ENCODE measurements around the gene SPDYE6.
"Not testable (repeated sequence)": the region's sequence is repeated elsewhere in the genome, so short reads cannot be mapped to it uniquely, and the experiment has no call there.

SPDYE6 gene

DNA sequence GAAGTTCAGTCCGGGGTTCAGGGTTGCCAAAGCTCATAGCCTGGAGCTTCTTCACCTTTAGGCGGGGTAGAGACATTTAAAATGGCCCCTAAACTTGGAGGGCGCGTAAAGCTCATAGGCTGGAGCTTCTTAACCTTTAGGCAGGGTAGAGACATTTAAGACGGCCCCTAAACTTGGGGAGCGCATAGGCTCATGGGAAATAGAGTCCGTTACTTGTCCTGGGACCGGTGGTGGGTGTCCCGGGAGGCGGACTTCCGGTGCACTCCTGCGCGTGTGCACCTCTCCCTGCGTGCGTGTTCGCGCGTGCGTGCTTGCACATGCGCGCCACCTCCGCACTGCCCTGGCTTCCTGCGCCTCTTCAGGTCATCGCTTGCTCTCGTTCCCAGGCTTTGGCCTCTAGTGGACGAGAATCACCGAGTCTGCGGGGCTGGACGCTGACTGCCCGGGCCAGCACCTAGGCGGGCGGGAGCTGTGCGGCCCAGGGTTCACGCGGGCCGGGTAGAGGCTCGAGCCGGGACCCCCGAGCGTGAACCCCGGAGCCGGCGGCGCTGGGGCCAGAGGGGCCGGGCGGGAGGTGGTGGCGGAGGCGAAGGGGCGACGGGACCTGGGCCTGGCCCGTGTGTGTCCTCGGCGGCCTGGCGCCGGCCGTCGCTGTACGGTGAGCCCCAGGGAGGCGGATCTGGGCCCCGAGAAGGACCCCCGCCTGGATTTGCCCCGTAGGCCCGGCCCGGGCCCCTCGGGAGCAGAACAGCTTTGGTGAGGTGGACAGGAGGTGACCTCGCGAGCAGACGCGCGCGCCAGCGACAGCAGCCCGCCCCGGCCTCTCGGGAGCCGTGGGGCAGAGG, 7.5 kb upstream of the SPDYE6 start:
- peak; percentile 92 for DNase-seq (ENCODE audit: low read depth)

DNA sequence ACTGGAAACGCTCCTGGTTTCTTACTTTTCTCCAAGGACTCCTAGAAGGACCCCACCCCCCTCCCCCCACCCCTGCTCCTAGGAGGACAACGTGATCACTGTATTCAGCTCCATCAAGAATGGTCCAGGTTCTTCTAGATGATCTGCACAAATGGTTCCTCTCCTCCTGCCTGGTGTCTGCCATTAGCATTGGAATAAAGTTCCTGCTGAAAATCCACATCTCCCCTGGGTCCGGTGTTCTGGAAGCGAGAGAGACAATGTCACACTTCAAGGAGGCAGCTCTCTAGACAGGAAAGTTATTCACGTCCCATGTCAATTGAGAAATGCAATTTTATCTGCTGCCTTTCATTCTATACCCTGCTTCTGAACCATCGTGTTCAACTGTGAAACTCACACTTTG, 9.3 kb downstream of the SPDYE6 start:
- not testable (repeated sequence) for DNase-seq (ENCODE audit: low read depth)

DNA sequence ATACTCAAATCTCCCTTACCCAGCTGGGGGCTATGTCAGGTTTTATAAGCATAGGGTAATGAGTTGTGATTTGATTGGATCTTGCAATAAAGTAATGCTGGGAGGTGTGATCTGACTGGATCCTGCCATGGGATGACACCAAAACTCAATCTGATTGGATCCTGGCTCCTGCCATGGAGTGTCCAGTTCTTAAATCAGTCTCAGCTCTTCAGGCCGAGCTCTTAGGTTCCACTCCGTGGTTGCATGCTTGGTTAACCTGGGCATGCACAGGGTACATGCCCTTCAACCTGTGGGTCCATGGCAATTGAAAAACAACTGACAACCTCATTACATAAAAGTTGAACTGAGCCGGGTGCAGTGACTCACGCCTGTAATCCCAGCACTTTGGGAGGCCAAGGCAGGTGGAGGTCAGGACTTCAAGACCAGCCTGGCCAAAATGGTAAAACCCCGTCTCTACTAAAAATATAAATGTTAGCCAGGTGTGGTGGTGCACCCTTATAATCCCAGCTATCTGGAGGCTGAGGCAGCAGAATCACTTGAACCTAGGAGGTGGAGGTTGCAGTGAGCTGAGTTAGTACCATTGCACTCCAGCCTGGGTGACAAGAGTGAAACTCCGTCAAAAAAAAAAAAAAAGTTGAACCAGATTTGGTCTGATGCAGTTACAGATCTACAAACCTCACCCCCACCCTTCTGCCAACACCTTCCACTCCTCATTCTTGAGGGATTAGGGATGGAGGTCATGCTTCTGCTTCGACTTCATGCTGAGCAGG, 15.5 kb downstream of the SPDYE6 start:
- DNase-seq (ENCODE audit: low read depth) = not testable (repeated sequence)

DNA sequence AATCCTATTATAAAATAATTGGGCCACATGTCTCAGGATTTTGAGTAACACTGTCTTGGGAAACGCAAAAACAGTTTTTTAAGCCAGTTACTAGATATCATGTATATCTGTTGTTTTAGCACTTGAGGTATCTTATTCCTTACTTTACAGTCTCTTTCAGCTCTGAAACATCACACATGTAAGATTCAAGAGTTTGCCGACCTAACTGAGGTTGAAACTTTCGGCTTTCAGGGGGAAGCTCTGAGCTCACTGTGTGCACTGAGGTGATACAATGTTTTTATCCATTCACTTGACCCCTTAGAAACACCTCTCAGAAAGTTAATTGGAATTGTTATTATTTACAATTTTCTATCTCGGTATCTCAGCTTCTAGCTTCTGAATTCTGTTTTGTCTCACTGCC, 18.8 kb downstream of the SPDYE6 start:
- not testable (repeated sequence) for DNase-seq (ENCODE audit: low read depth)

DNA sequence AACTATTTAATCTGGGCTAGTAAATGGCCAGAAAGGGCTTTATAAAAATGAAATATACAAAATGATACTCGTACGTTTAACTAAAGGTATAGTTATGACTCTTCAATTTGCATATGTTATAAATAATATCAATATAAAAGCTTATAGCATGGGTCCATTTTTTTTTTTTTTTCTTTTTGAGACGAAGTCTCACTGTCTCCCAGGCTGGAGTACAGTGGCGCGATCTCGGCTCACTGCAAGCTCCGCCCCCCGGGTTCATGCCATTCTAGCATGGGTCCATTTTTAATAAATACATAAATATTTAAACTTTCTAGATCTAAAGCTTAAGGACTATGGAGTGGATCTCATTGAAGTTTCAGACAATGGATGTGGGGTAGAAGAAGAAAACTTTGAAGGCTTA, 19.2 kb downstream of the SPDYE6 start:
- not testable (repeated sequence) for DNase-seq (ENCODE audit: low read depth)

DNA sequence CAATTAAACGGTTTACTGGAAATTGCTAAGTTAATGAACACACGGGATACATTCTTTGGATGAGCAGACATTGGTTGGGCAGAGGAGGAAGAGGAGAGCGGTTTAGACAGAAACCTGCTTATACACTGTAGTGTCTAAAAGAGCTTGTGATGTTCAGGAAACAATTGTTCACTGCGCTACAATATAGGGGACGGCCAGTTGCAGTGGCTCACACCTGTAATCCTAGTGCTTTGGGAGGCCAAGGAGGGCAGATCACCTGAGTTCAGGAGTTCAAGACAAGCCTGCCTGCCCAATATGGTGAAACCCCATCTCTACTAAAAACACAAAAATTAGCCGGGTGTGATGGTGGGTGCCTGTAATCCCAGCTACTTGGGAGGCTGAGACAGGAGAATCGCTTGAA, 20.7 kb downstream of the SPDYE6 start:
- DNase-seq (ENCODE audit: low read depth) = not testable (repeated sequence)

GRCh38 chr7:102330666-102331460, 25.4 kb downstream of the SPDYE6 start:
- DNase-seq (ENCODE audit: low read depth) = not testable (repeated sequence)

- not testable (repeated sequence) for DNase-seq (ENCODE audit: low read depth)
Observed at GRCh38 chr7:102329366-102329765, 26.9 kb downstream of the SPDYE6 start.

- not testable (repeated sequence) for DNase-seq (ENCODE audit: low read depth)
Observed at GRCh38 chr7:102328863-102329262, 27.4 kb downstream of the SPDYE6 start.

GRCh38 chr7:102327183-102327582, 29.1 kb downstream of the SPDYE6 start:
- not testable (repeated sequence) for DNase-seq (ENCODE audit: low read depth)

DNA sequence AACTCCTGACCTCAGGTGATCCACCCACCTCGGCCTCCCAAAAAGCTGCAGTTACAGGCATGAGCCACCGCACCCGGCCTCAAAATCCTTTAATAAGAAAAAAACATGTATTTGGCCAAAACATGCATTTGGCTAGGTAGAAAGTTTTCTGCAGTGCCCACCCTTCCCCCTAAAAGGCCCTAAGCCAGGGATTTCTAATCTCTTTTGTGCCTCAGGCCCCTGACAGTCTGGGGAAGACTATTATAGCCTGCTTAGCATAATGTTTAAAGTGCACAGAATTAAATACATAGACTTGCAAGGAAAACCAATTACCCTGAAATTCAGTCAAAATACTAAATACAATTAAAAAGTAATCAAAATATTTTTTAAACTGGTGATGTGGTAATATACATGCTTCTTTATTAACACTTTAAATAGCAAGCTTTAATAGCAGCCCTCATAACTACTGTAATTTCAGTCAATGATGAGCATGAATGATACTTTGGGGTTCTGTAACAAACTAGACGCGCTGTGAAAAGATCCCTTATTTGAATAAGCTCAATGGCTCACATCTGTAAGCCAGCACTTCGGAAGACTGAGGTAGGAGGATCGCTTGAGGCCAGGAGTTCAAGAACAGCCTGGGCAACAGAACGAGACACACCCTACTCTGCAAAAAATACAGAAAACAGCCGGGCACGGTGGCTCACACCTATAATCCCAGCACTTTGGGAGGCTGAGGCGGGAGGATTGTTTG, 29.9 kb downstream of the SPDYE6 start:
- no peak for DNase-seq (ENCODE audit: low read depth)

DNA sequence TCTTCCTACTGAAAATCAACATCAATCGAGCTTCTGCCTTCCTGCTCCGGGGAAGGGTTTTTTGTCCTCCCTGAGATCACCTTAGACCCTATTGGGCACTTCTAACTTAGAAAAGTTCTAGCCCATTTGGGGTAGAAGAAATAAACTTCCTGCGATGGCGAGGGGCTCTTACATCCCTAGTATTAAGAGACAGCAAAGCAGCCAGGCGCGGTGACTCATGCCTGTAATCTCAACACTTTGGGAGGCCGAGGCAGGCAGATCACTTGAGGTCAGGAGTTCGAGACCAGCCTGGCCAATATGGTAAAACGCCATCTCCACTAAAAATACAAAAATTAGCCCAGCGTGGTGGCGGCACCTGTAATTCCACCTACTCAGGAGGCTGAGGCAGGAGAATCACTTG, 31.1 kb downstream of the SPDYE6 start:
- not testable (repeated sequence) for DNase-seq (ENCODE audit: low read depth)

DNA sequence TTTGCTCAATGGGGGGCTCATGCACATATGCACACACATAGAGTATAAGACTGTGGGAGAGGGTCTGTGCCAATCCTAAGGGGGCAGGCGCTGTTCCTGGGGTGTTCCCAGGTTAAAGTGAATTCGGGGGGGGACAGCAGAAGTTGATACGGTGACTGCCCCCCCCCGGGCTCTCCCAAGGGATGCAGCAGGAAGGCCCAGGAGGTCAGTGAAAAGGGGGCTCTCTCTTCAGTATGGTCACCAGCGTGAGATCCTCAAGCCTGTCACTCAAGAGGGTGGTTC, 32.4 kb downstream of the SPDYE6 start:
- DNase-seq (ENCODE audit: low read depth) = no peak

GRCh38 chr7:102322202-102322715, 34.0 kb downstream of the SPDYE6 start:
- no peak for DNase-seq (ENCODE audit: low read depth)

DNA sequence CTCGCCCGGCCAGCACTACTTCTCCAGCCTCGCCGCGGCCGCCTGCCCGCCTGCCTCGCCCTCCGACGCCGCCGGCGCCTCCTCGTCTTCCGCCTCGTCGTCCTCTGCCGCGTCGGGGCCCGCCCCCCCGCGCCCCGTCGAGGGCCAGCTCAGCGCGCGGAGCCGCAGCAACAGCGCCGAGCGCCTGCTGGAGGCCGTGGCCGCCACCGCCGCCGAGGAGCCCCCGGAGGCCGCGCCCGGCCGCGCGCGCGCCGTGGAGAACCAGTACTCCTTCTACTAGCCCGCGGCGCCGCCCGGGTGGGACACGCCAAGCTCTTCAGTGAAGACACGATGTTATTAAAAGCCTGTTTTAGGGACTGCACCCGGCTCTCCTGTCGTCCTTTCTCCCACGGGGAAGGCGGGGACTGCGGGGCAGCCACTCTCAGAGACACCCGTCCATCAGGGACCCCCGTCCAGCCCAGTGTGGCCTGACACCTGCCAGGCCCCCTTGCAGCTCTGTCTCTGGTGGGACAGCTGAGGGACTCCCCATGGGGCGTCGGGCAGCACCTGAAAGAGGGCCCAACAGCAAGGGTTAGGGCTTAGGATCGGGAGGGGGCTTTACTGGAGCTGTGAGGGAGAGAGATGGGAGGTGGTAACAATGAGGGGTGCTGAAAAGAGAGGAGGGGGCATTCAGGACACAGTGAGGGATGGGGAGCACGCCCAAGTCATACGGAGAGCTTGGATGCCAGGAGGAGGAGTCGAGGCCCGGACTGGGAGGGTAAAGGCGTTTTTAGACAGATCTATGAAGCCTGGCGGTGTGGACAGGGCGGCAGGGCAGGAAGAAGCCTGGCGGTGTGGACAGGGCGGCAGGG, 34.7 kb downstream of the SPDYE6 start:
- DNase-seq (ENCODE audit: low read depth) = no peak

- DNase-seq (ENCODE audit: low read depth) = no peak
Observed at GRCh38 chr7:102320601-102321350, 35.5 kb downstream of the SPDYE6 start.

- DNase-seq (ENCODE audit: low read depth) = no peak
Observed at GRCh38 chr7:102320181-102320580, 36.1 kb downstream of the SPDYE6 start.

DNA sequence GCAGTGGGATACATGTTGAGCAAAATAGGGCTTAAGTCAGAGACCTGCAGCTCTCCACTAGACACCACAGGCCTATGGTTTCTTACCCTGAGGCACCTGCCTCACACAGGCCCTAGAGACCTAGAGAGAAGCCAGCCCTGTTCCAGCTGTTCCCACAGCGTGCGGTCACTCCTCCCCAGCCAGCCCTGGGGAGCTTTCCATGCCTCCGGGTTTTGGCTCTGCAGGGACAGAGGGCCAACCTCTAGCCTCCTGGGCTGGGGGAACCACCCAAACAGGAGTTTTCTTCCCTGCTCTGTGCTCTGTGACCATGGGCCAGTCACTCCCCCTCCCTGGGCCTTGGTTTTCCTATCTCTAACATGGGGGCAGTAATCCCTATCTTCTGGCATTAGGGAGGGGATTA, 36.6 kb downstream of the SPDYE6 start:
- DNase-seq (ENCODE audit: low read depth) = no peak

GRCh38 chr7:102318482-102318971, 37.7 kb downstream of the SPDYE6 start:
- no peak for DNase-seq (ENCODE audit: low read depth)
